K562 (cell line): ENCODE measurements around the gene SLMAP. TPM values are rescaled to one million over a fixed set of nuclear protein-coding genes. Genes with fewer than 3 reads are reported as not detected.

Experiments
- CBX2 ChIP-seq: fragments of 200-600 bp; sonication (generic); IDR thresholded peaks from one replicate; pipeline ENCODE4 v1.6.1; 2012; ENCODE audit warnings: mild to moderate bottlenecking, low read length, inconsistent platforms; ENCODE audit not compliant: insufficient read depth, poor library complexity, severe bottlenecking
- CTBP1 ChIP-seq: fragments of 450-650 bp; IDR thresholded peaks from 2 replicates; pipeline ENCODE4 v1.6.1; 2016; ENCODE audit warnings: borderline replicate concordance
- E2F3 ChIP-seq: fragments of 250-450 bp; sonication (Bioruptor Pico); IDR thresholded peaks from 2 replicates; pipeline ENCODE4 v1.4.0; 2020; ENCODE audit warnings: mild to moderate bottlenecking
- ELK1 ChIP-seq: sonication (generic); formaldehyde crosslinking; IDR thresholded peaks from 2 replicates; pipeline ENCODE4 v1.8.1; 2022; ENCODE audit warnings: missing genetic modification reagents
- FOXJ2 ChIP-seq: fragments of 200-800 bp; sonication (Bioruptor generic); IDR thresholded peaks from 2 replicates; pipeline ENCODE4 v1.6.1; 2016; ENCODE audit warnings: missing genetic modification characterization, missing compliant biosample characterization
- KDM1A ChIP-seq, 2 experiments: fragments of 450-650 bp; IDR thresholded peaks; 2 replicates each; pipeline ENCODE4 v1.6.1; 2016; ENCODE audit warnings: mild to moderate bottlenecking in 2 of 2
- MECOM ChIP-seq: fragments of 250-450 bp; sonication (Bioruptor Pico); IDR thresholded peaks from 2 replicates; pipeline ENCODE4 v1.8.0; 2022; ENCODE audit warnings: inconsistent platforms
- MIER1 ChIP-seq: fragments of 450-650 bp; IDR thresholded peaks from 2 replicates; pipeline ENCODE4 v1.6.1; 2016; ENCODE audit warnings: antibody characterized with exemption, mild to moderate bottlenecking, low read depth
- POLR3A ChIP-seq: IDR thresholded peaks from 2 replicates; pipeline ENCODE4 v1.6.1; 2011; ENCODE audit warnings: borderline replicate concordance, mild to moderate bottlenecking, moderate library complexity; ENCODE audit not compliant: insufficient read length, insufficient read depth; ENCODE audit errors: extremely low read depth
- SAP30 ChIP-seq: fragments of 200-600 bp; sonication (generic); IDR thresholded peaks from 2 replicates; pipeline ENCODE4 v1.6.1; 2012; ENCODE audit warnings: borderline replicate concordance, low read depth, mild to moderate bottlenecking, moderate library complexity, low read length, control low read depth, inconsistent platforms; ENCODE audit not compliant: insufficient read depth, poor library complexity, severe bottlenecking
- ZBTB17 ChIP-seq: fragments of 450-650 bp; formaldehyde crosslinking; IDR thresholded peaks from 2 replicates; pipeline ENCODE4 v1.4.0; 2020; ENCODE audit warnings: mild to moderate bottlenecking
- ZNF143 ChIP-seq: sonication (generic); formaldehyde crosslinking; IDR thresholded peaks from 2 replicates; pipeline ENCODE4 v1.9.0; 2022; ENCODE audit warnings: mild to moderate bottlenecking, missing genetic modification reagents
- ZNF184 ChIP-seq: sonication (generic); formaldehyde crosslinking; IDR thresholded peaks from 2 replicates; pipeline ENCODE4 v1.5.0; 2020; ENCODE audit warnings: missing genetic modification reagents
- ZNF280A ChIP-seq: fragments of 450-650 bp; IDR thresholded peaks from 2 replicates; pipeline ENCODE4 v1.6.1; 2018; ENCODE audit warnings: mild to moderate bottlenecking, low read depth; ENCODE audit not compliant: partially characterized antibody
- ZNF282 ChIP-seq: sonication (generic); formaldehyde crosslinking; IDR thresholded peaks from 2 replicates; pipeline ENCODE4 v1.8.1; 2023; ENCODE audit warnings: missing genetic modification reagents
- ZNF551 ChIP-seq: fragments of 250-450 bp; sonication (Bioruptor Pico); IDR thresholded peaks from 2 replicates; pipeline ENCODE4 v1.5.0; 2021; ENCODE audit warnings: mild to moderate bottlenecking, moderate library complexity
- polyA plus RNA-seq, 8 experiments: library from polyadenylated mRNA; depleted of rRNA in 4 of 8; stranded (reverse) in 5 of 8; unstranded in 3 of 8; fragments of >200 nt; fragmentation: Nextera tagmentation in 2 of 8; fragmentation: Illumina TruSeq in 1 of 8; extraction: Ambion mirVana in 2 of 8; extraction: Trizol in 1 of 8; gene quantifications; 2 replicates each; pipeline versions ENCODE4 v1.2.1 to v1.2.3, GENCODE V29; 2011 to 2014; ENCODE audit warnings: inconsistent platforms in 1 of 8, missing spikeins in 1 of 8
- total RNA-seq, 7 experiments: library from RNA; depleted of rRNA in 6 of 7; stranded (reverse); fragments of >200 nt in 6 of 7; fragmentation: Illumina TruSeq in 2 of 7; extraction: Trizol in 2 of 7; gene quantifications; 2 replicates each; pipeline versions ENCODE4 v1.2.1 to v1.2.3, GENCODE V29; 2011 to 2021; ENCODE audit warnings: low replicate concordance in 1 of 7
- TF ChIP-seq, protein P1 (sequence below): fragments of 200-400 bp; formaldehyde crosslinking; IDR thresholded peaks from 2 replicates; pipeline ENCODE4 v1.6.1; 2017; ENCODE audit warnings: mild to moderate bottlenecking, low read depth, low read length, moderate library complexity
- TF ChIP-seq, protein P2 (sequence below): sonication (generic); formaldehyde crosslinking; IDR thresholded peaks from 2 replicates; pipeline ENCODE4 v1.8.0; 2022; ENCODE audit warnings: mild to moderate bottlenecking, low read depth, missing genetic modification reagents
- TF ChIP-seq, protein P3 (sequence below): sonication (generic); formaldehyde crosslinking; IDR thresholded peaks from 2 replicates; pipeline ENCODE4 v1.8.0; 2022; ENCODE audit warnings: mild to moderate bottlenecking, missing genetic modification reagents

Gene SLMAP
- total and polyA plus RNA-seq, 9 of the 15 experiments (the other 6 are each of a cell fraction or from before 2014, with no cell fraction given): 12.1 to 50.7 (median 28.3) TPM

GRCh38 chr3:57755741-57756527 is at the start of gene SLMAP (continued):
- TF ChIP-seq ELK1 (CRISPR knock-in tag): no peak
- peak; percentile 92 for TF ChIP-seq SAP30
- TF ChIP-seq, protein P1, sequence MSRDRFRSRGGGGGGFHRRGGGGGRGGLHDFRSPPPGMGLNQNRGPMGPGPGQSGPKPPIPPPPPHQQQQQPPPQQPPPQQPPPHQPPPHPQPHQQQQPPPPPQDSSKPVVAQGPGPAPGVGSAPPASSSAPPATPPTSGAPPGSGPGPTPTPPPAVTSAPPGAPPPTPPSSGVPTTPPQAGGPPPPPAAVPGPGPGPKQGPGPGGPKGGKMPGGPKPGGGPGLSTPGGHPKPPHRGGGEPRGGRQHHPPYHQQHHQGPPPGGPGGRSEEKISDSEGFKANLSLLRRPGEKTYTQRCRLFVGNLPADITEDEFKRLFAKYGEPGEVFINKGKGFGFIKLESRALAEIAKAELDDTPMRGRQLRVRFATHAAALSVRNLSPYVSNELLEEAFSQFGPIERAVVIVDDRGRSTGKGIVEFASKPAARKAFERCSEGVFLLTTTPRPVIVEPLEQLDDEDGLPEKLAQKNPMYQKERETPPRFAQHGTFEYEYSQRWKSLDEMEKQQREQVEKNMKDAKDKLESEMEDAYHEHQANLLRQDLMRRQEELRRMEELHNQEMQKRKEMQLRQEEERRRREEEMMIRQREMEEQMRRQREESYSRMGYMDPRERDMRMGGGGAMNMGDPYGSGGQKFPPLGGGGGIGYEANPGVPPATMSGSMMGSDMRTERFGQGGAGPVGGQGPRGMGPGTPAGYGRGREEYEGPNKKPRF: no peak
- no peak for TF ChIP-seq MIER1
- no peak for TF ChIP-seq FOXJ2
- no peak; the same call in 1 of the 2 replicates for TF ChIP-seq ZBTB17 (CRISPR knock-in tag)
- no peak for TF ChIP-seq ZNF282
- no peak for TF ChIP-seq CBX2
- TF ChIP-seq ZNF280A: no peak
- TF ChIP-seq, protein P2, sequence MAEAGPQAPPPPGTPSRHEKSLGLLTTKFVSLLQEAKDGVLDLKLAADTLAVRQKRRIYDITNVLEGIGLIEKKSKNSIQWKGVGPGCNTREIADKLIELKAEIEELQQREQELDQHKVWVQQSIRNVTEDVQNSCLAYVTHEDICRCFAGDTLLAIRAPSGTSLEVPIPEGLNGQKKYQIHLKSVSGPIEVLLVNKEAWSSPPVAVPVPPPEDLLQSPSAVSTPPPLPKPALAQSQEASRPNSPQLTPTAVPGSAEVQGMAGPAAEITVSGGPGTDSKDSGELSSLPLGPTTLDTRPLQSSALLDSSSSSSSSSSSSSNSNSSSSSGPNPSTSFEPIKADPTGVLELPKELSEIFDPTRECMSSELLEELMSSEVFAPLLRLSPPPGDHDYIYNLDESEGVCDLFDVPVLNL (CRISPR knock-in tag): peak; percentile 45; the same call in 1 of the 2 replicates
- no peak for TF ChIP-seq ZNF551
- peak; percentile 26; the same call in 1 of the 2 replicates for TF ChIP-seq CTBP1
- TF ChIP-seq E2F3 (CRISPR knock-in tag): no peak
- no peak for TF ChIP-seq POLR3A
- TF ChIP-seq MECOM (CRISPR knock-in tag): no peak
- TF ChIP-seq ZNF143 (CRISPR knock-in tag): no peak
- TF ChIP-seq, protein P3, sequence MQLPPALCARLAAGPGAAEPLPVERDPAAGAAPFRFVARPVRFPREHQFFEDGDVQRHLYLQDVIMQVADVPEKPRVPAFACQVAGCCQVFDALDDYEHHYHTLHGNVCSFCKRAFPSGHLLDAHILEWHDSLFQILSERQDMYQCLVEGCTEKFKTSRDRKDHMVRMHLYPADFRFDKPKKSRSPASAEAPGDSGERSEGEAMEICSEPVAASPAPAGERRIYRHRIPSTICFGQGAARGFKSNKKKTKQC (CRISPR knock-in tag): no peak
- TF ChIP-seq KDM1A (IDR thresholded peaks at IDR 0.05): no peak
- TF ChIP-seq ZNF184 (CRISPR knock-in tag): no peak
